Osteoblast (primary cell): Measurements from ENCODE around the gene TBL1XR1. TPM values are rescaled to one million over a fixed set of nuclear protein-coding genes. Genes with fewer than 3 reads are reported as not detected.

ENCODE experiments used
- DNase-seq: peaks from one replicate; pipeline ENCODE4 v3.0.0; 2011; ENCODE audit warnings: low spot score, mixed read lengths; ENCODE audit not compliant: insufficient read length; ENCODE audit errors: missing footprints
- H2AFZ ChIP-seq: 2 replicates; pipeline ENCODE4 v1.6.0; 2011; ENCODE audit warnings: mild to moderate bottlenecking, low read length
- H3K27ac ChIP-seq: 2 replicates; pipeline ENCODE4 v1.5.1; 2011; ENCODE audit warnings: mild to moderate bottlenecking, low read depth, low read length, moderate library complexity
- H3K27me3 ChIP-seq: 2 replicates; pipeline ENCODE4 v1.6.0; 2012; ENCODE audit warnings: mild to moderate bottlenecking, control low read depth, inconsistent platforms, low read length, moderate library complexity; ENCODE audit not compliant: insufficient read depth
- H3K36me3 ChIP-seq: 2 replicates; pipeline ENCODE4 v1.5.1; 2011; ENCODE audit warnings: mild to moderate bottlenecking, low read length, control low read depth, moderate library complexity; ENCODE audit not compliant: insufficient read depth
- H3K4me1 ChIP-seq: 2 replicates; pipeline ENCODE4 v1.5.1; 2011; ENCODE audit warnings: mild to moderate bottlenecking, low read length, control low read depth, moderate library complexity; ENCODE audit not compliant: insufficient read depth
- H3K4me2 ChIP-seq: 2 replicates; pipeline ENCODE4 v1.6.0; 2011; ENCODE audit warnings: mild to moderate bottlenecking, low read length; ENCODE audit not compliant: insufficient read depth
- H3K4me3 ChIP-seq: fragments of 200-600 bp; sonication (generic); 3 replicates; pipeline ENCODE4 v1.5.1; 2012; ENCODE audit warnings: mild to moderate bottlenecking, low read length, inconsistent platforms; ENCODE audit not compliant: insufficient read depth
- H3K79me2 ChIP-seq: 2 replicates; pipeline ENCODE4 v1.6.0; 2012; ENCODE audit warnings: mild to moderate bottlenecking, low read length, control low read depth, inconsistent platforms; ENCODE audit not compliant: insufficient read depth
- H3K9me3 ChIP-seq: 2 replicates; pipeline ENCODE4 v1.5.1; 2011; ENCODE audit warnings: low read depth, low read length, control low read depth
- H4K20me1 ChIP-seq: 2 replicates; pipeline ENCODE4 v1.6.0; 2012; ENCODE audit warnings: mild to moderate bottlenecking, low read length, control low read depth; ENCODE audit not compliant: insufficient read depth
- total RNA-seq: library from RNA; depleted of rRNA; stranded (reverse); fragments of >200 nt; gene quantifications from 2 replicates; pipeline ENCODE4 v1.2.3, GENCODE V29; 2012
- TF ChIP-seq, protein P1 (sequence below): IDR thresholded peaks from 2 replicates; pipeline ENCODE4 v1.5.1; 2011; ENCODE audit warnings: mild to moderate bottlenecking, low read depth, low read length, moderate library complexity; ENCODE audit errors: extremely low read depth

Gene TBL1XR1
- total RNA-seq, 1 donor = 297 TPM

- Histone ChIP-seq H3K79me2 (peaks cover 94% of the 10 kb centered on the region), H3K4me1 (no peaks in the 10 kb centered on the region), H3K27me3 (no peaks in the 10 kb centered on the region), H3K4me2 (no peak overlapping the region), H3K27ac (no peak overlapping the region), H3K4me3 (no peak overlapping the region), H3K36me3 (no peaks in the 10 kb centered on the region), H4K20me1 (peaks cover 39% of the 10 kb centered on the region), H2AFZ (no peak overlapping the region), H3K9me3 (no peaks in the 10 kb centered on the region)
- TF ChIP-seq, protein P1, sequence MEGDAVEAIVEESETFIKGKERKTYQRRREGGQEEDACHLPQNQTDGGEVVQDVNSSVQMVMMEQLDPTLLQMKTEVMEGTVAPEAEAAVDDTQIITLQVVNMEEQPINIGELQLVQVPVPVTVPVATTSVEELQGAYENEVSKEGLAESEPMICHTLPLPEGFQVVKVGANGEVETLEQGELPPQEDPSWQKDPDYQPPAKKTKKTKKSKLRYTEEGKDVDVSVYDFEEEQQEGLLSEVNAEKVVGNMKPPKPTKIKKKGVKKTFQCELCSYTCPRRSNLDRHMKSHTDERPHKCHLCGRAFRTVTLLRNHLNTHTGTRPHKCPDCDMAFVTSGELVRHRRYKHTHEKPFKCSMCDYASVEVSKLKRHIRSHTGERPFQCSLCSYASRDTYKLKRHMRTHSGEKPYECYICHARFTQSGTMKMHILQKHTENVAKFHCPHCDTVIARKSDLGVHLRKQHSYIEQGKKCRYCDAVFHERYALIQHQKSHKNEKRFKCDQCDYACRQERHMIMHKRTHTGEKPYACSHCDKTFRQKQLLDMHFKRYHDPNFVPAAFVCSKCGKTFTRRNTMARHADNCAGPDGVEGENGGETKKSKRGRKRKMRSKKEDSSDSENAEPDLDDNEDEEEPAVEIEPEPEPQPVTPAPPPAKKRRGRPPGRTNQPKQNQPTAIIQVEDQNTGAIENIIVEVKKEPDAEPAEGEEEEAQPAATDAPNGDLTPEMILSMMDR = no peak
- no peak for DNase-seq
Measured at GRCh38 chr3:177085794-177086193, 111.5 kb downstream of the TBL1XR1 start.

GRCh38 chr3:177084616-177085015 is 112.7 kb downstream of the TBL1XR1 start:
- no peak for DNase-seq
- peaks cover 36% of the 10 kb centered on the region for H4K20me1 ChIP-seq
- H3K4me1 ChIP-seq = no peaks in the 10 kb centered on the region

GRCh38 chr3:177080122-177080521 is 117.2 kb downstream of the TBL1XR1 start:
- peaks cover 47% of the 10 kb centered on the region for H4K20me1 ChIP-seq
- no peak for DNase-seq

More at GRCh38 chr3:177084616-177085015, 112.7 kb downstream of the TBL1XR1 start:
- Histone ChIP-seq H3K4me3 (no peak overlapping the region), H3K9me3 (no peaks in the 10 kb centered on the region), H3K4me2 (no peak overlapping the region), H3K79me2 (peaks cover 94% of the 10 kb centered on the region), H3K27me3 (no peaks in the 10 kb centered on the region), H2AFZ (no peak overlapping the region), H3K27ac (no peak overlapping the region), H3K36me3 (no peaks in the 10 kb centered on the region)
- TF ChIP-seq, protein P1 = no peak

GRCh38 chr3:177079684-177080083 is 117.6 kb downstream of the TBL1XR1 start:
- no peak overlapping the region for H2AFZ ChIP-seq
- no peak overlapping the region for H3K4me2 ChIP-seq
- H3K27ac ChIP-seq = no peak overlapping the region
- DNase-seq = no peak
- H3K9me3 ChIP-seq = no peaks in the 10 kb centered on the region
- no peak overlapping the region for H3K4me3 ChIP-seq
- H3K4me1 ChIP-seq = no peaks in the 10 kb centered on the region
- peaks cover 51% of the 10 kb centered on the region for H4K20me1 ChIP-seq
- peaks cover 89% of the 10 kb centered on the region for H3K79me2 ChIP-seq
- no peaks in the 10 kb centered on the region for H3K27me3 ChIP-seq
- H3K36me3 ChIP-seq = peaks cover 12% of the 10 kb centered on the region
- TF ChIP-seq, protein P1 = no peak

More at GRCh38 chr3:177080122-177080521, 117.2 kb downstream of the TBL1XR1 start:
- H3K36me3 ChIP-seq = peaks cover 8% of the 10 kb centered on the region
- H3K4me2 ChIP-seq = no peak overlapping the region
- TF ChIP-seq, protein P1 = no peak
- peaks cover 89% of the 10 kb centered on the region for H3K79me2 ChIP-seq
- H3K27me3 ChIP-seq = no peaks in the 10 kb centered on the region
- no peak overlapping the region for H3K4me3 ChIP-seq
- H3K9me3 ChIP-seq = no peaks in the 10 kb centered on the region
- no peaks in the 10 kb centered on the region for H3K4me1 ChIP-seq
- no peak overlapping the region for H3K27ac ChIP-seq
- H2AFZ ChIP-seq = no peak overlapping the region
